PC-3 (cell line): Measurements from ENCODE around the gene CTNNA3. TPM values are rescaled to one million over a fixed set of nuclear protein-coding genes. Genes with fewer than 3 reads are reported as not detected.

Experiments
- ATAC-seq: fragments of 200-7000 bp; cut with Tn5 transposase; 2 replicates; pipeline ENCODE4 v1.9.1; 2020; ENCODE audit warnings: mild to moderate bottlenecking, moderate library complexity
- BruUV-seq: library from RNA; stranded (reverse); fragments of 400-500 nt; replicated peaks from 2 replicates; lab custom pipeline; 2021; lab: Mats Ljungman, UMichigan
- CTCF ChIA-PET: fragments of 300-600 bp; sonication (Branson Sonifier 250); formaldehyde crosslinking; loops from one replicate; lab custom pipeline; 2022; ENCODE audit warnings: antibody characterized with exemption; lab: Charles Lee
- POLR2A ChIA-PET: fragments of 300-600 bp; sonication (Branson Sonifier 250); formaldehyde crosslinking; loops from one replicate; lab custom pipeline; 2022; ENCODE audit warnings: antibody characterized with exemption; ENCODE audit not compliant: unreplicated experiment; lab: Charles Lee
- DNase-seq: peaks from one replicate; pipeline ENCODE4 v3.0.0-alpha.2; 2015
- H2AFZ ChIP-seq: fragments of 300-600 bp; sonication (generic); 2 replicates; pipeline ENCODE4 v1.6.0; 2016; ENCODE audit warnings: antibody characterized with exemption, low read length
- H3F3A ChIP-seq: fragments of 300-600 bp; sonication (generic); one replicate; pipeline ENCODE4 v1.6.0; 2017; ENCODE audit warnings: antibody characterized with exemption, low read length, control low read depth, mild to moderate bottlenecking; ENCODE audit not compliant: unreplicated experiment
- H3K27ac ChIP-seq: fragments of 300-600 bp; sonication (generic); 2 replicates; pipeline ENCODE4 v1.5.1; 2016; ENCODE audit warnings: mild to moderate bottlenecking, low read length
- H3K27me3 ChIP-seq: fragments of 300-600 bp; sonication (generic); 2 replicates; pipeline ENCODE4 v1.6.1; 2016; ENCODE audit warnings: low read length, mixed read lengths
- H3K36me3 ChIP-seq: fragments of 300-600 bp; sonication (generic); 2 replicates; pipeline ENCODE4 v1.6.1; 2016; ENCODE audit warnings: low read depth, mixed run types, low read length, mixed read lengths
- H3K4me1 ChIP-seq: fragments of 300-600 bp; sonication (generic); 2 replicates; pipeline ENCODE4 v1.5.1; 2016; ENCODE audit warnings: low read length; ENCODE audit not compliant: insufficient read depth
- H3K4me2 ChIP-seq: fragments of 300-600 bp; sonication (generic); 2 replicates; pipeline ENCODE4 v1.6.0; 2016; ENCODE audit warnings: low read length
- H3K4me3 ChIP-seq: fragments of 300-600 bp; sonication (generic); 2 replicates; pipeline ENCODE4 v1.5.1; 2016; ENCODE audit warnings: mild to moderate bottlenecking, low read length, mixed read lengths
- H3K79me2 ChIP-seq: fragments of 300-600 bp; sonication (generic); 2 replicates; pipeline ENCODE4 v1.6.1; 2017; ENCODE audit warnings: low read length, mixed read lengths
- H3K9ac ChIP-seq: fragments of 300-600 bp; sonication (generic); 2 replicates; pipeline ENCODE4 v1.6.0; 2016; ENCODE audit warnings: mild to moderate bottlenecking, low read length
- H3K9me2 ChIP-seq: fragments of 300-600 bp; sonication (generic); replicated peaks from 2 replicates; pipeline ENCODE4 v1.6.1; 2016; ENCODE audit warnings: mixed run types, low read length, mixed read lengths
- H3K9me3 ChIP-seq: fragments of 300-600 bp; sonication (generic); 2 replicates; pipeline ENCODE4 v1.6.1; 2016; ENCODE audit warnings: low read length, mixed read lengths
- H4K20me1 ChIP-seq: fragments of 300-600 bp; sonication (generic); 2 replicates; pipeline ENCODE4 v1.6.1; 2016; ENCODE audit warnings: low read length, mixed read lengths
- CTCF ChIP-seq: fragments of 300-600 bp; sonication (generic); conservative IDR thresholded peaks from 2 replicates; pipeline ENCODE4 v1.5.1; 2017; ENCODE audit warnings: antibody characterized with exemption, low read depth, mild to moderate bottlenecking, low read length
- EZH2 ChIP-seq: fragments of 300-600 bp; sonication (generic); IDR thresholded peaks from one replicate; pipeline ENCODE4 v1.6.1; 2017; ENCODE audit warnings: antibody characterized with exemption, mild to moderate bottlenecking, low read length; ENCODE audit not compliant: unreplicated experiment
- EZH2phosphoT487 ChIP-seq: fragments of 300-600 bp; sonication (generic); IDR thresholded peaks from 2 replicates; pipeline ENCODE4 v1.6.1; 2018; ENCODE audit warnings: mild to moderate bottlenecking, antibody characterized with exemption, low read length, borderline replicate concordance
- intact Hi-C: fragments of 100-400 bp; cut with micrococcal nuclease; formaldehyde crosslinking; loops from 2 replicates; pipeline ENCODE4 v1.9.0; 2023
- total RNA-seq: library from RNA; depleted of rRNA; stranded (reverse); fragments of >200 nt; gene quantifications from 2 replicates; pipeline ENCODE4 v1.2.3, GENCODE V29; 2014

CTNNA3 gene
- total RNA-seq, 1 experiment from 2014 or later, result 1.9 TPM

GRCh38 chr10:66823301-66823700 is 872.7 kb downstream of the CTNNA3 start:
- Histone ChIP-seq H3K27ac (no peak overlapping the region), H2AFZ (no peak overlapping the region), H3K4me3 (no peak overlapping the region), H3K9me3 (no peaks in the 10 kb centered on the region), H3K9me2 (no peaks in the 10 kb centered on the region), H3K9ac (no peak overlapping the region), H3K27me3 (no peaks in the 10 kb centered on the region), H4K20me1 (no peaks in the 10 kb centered on the region), H3K4me2 (no peak overlapping the region), H3K79me2 (no peaks in the 10 kb centered on the region), H3K36me3 (no peaks in the 10 kb centered on the region), H3F3A (peaks cover 6% of the 10 kb centered on the region), H3K4me1 (peaks cover 24% of the 10 kb centered on the region)
- ChIA-PET CTCF (no interaction called here), POLR2A (no interaction called here)
- DNase-seq (no peak), ATAC-seq (no peak)
- intact Hi-C loops, result no loop called here
- no peak for TF ChIP-seq CTCF
- TF ChIP-seq EZH2, result no peak
- no peak for TF ChIP-seq EZH2phosphoT487
- no TSS peak for BruUV-seq

- CTCF ChIA-PET, result interaction anchor here (0.6 kb wide), 1 partner anchor 110 kb away, joined by 3 read pairs; no protein-coding TSS in a partner anchor
- Histone ChIP-seq H3K9me2 (no peaks in the 10 kb centered on the region), H3K4me3 (no peak overlapping the region), H3K36me3 (no peaks in the 10 kb centered on the region), H4K20me1 (no peaks in the 10 kb centered on the region), H3K9ac (no peak overlapping the region), H2AFZ (no peak overlapping the region), H3F3A (peaks cover 3% of the 10 kb centered on the region), H3K79me2 (no peaks in the 10 kb centered on the region), H3K27me3 (no peaks in the 10 kb centered on the region), H3K4me1 (peaks cover 19% of the 10 kb centered on the region), H3K4me2 (no peak overlapping the region), H3K27ac (no peak overlapping the region), H3K9me3 (no peaks in the 10 kb centered on the region)
- POLR2A ChIA-PET, result no interaction called here
- no peak for DNase-seq
- TF ChIP-seq EZH2 (no peak), EZH2phosphoT487 (no peak)
- BruUV-seq, result no TSS peak
- ATAC-seq, result no peak
- intact Hi-C loops, result no loop called here
These were observed 873.2 kb downstream of the CTNNA3 start for GRCh38 chr10:66822801-66823200.

- no peaks in the 10 kb centered on the region for H3K79me2 ChIP-seq
- no peak for ATAC-seq
- H3K4me2 ChIP-seq, result no peak overlapping the region
- no peak overlapping the region for H3K4me3 ChIP-seq
- no peaks in the 10 kb centered on the region for H3K4me1 ChIP-seq
- no peaks in the 10 kb centered on the region for H3K27me3 ChIP-seq
- H3K9me2 ChIP-seq, result no peaks in the 10 kb centered on the region
- H3F3A ChIP-seq, result no peaks in the 10 kb centered on the region
- H3K36me3 ChIP-seq, result no peaks in the 10 kb centered on the region
- no peaks in the 10 kb centered on the region for H4K20me1 ChIP-seq
- H3K9me3 ChIP-seq, result no peaks in the 10 kb centered on the region
- ChIA-PET CTCF (no interaction called here), POLR2A (no interaction called here)
- no peak overlapping the region for H3K9ac ChIP-seq
- DNase-seq, result peak; percentile 42
- no peak overlapping the region for H3K27ac ChIP-seq
- BruUV-seq, result no TSS peak
- intact Hi-C loops, result no loop called here
- TF ChIP-seq EZH2phosphoT487, result no peak
- no peak for TF ChIP-seq CTCF
- no peak for TF ChIP-seq EZH2
- H2AFZ ChIP-seq, result no peak overlapping the region
These were observed 876.3 kb downstream of the CTNNA3 start for GRCh38 chr10:66819691-66820090.
